Tibial artery (tissue), 4 donors: Measurements from ENCODE around the gene TTR.

Experiments
- DNase-seq, 2 donors: peaks; one replicate each; pipeline ENCODE4 v3.0.0-alpha.2; 2019
- H3K27ac ChIP-seq, 2 donors: fragments of 200-600 bp; sonication (generic) in 1 of 2; 1 replicate in 1 of 2; 2 replicates in 1 of 2; pipeline ENCODE4 v1.5.1; 2018 to 2019; ENCODE audit warnings: mild to moderate bottlenecking in 1 of 2
- H3K27me3 ChIP-seq, 2 donors: fragments of 200-600 bp; sonication (generic) in 1 of 2; one replicate each; pipeline versions ENCODE4 v1.5.1 to v1.6.0; 2016 to 2019
- H3K36me3 ChIP-seq, 3 donors: fragments of 200-600 bp; sonication (generic) in 2 of 3; one replicate each; pipeline ENCODE4 v1.5.1; 2016 to 2019; ENCODE audit warnings: mild to moderate bottlenecking in 2 of 3
- H3K4me1 ChIP-seq, 4 donors: fragments of 200-600 bp; sonication (generic) in 2 of 4; 1 replicate in 3 of 4; 2 replicates in 1 of 4; pipeline ENCODE4 v1.5.1; 2016 to 2019
- H3K4me3 ChIP-seq, 2 donors: fragments of 200-600 bp; sonication (generic) in 1 of 2; 1 replicate in 1 of 2; 2 replicates in 1 of 2; pipeline ENCODE4 v1.5.1; 2018 to 2019; ENCODE audit warnings: mild to moderate bottlenecking in 2 of 2
- H3K9me3 ChIP-seq, 3 donors: fragments of 200-600 bp; sonication (generic) in 1 of 3; one replicate each; pipeline ENCODE4 v1.5.1; 2016 to 2019
- intact Hi-C: fragments of 100-400 bp; cut with DNase I; formaldehyde crosslinking; loops from one replicate; pipeline ENCODE4 v1.15.0; 2023; ENCODE audit warnings: low total_unique reads
- TF ChIP-seq, protein P1 (sequence below), 2 experiments: fragments of 200-600 bp in 1 of 2; fragments of 450-650 bp in 1 of 2; IDR thresholded peaks; one replicate each; pipeline ENCODE4 v1.5.1; 2017 to 2019; ENCODE audit warnings: antibody characterized with exemption in 2 of 2, mild to moderate bottlenecking in 1 of 2, moderate library complexity in 1 of 2

TTR gene

DNA sequence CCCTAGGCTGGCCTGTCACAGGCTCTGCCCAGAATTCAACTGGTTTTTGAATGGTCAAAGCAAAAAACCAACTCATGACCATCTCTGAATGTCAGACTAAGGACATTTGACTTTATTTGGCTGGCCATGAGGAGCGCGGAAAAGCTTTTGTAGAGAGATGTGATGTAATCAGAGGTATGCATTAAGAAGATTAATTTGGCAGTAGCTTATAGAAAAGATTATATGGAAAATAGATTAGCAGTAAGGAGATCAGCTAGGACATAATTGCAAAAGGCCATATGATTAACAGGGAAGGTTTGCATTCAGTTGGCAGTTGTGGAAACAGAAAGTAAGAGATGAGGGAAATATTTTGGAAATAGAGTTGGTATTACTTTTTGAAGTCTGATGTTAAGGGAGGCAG lies 12.3 kb upstream of the TTR start:
- H3K9me3 ChIP-seq = no peaks in the 10 kb centered on the region
- H3K27ac ChIP-seq = no peak overlapping the region
- H3K27me3 ChIP-seq = no peaks in the 10 kb centered on the region
- TF ChIP-seq, protein P1, sequence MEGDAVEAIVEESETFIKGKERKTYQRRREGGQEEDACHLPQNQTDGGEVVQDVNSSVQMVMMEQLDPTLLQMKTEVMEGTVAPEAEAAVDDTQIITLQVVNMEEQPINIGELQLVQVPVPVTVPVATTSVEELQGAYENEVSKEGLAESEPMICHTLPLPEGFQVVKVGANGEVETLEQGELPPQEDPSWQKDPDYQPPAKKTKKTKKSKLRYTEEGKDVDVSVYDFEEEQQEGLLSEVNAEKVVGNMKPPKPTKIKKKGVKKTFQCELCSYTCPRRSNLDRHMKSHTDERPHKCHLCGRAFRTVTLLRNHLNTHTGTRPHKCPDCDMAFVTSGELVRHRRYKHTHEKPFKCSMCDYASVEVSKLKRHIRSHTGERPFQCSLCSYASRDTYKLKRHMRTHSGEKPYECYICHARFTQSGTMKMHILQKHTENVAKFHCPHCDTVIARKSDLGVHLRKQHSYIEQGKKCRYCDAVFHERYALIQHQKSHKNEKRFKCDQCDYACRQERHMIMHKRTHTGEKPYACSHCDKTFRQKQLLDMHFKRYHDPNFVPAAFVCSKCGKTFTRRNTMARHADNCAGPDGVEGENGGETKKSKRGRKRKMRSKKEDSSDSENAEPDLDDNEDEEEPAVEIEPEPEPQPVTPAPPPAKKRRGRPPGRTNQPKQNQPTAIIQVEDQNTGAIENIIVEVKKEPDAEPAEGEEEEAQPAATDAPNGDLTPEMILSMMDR (IDR thresholded peaks at IDR 0.05) = no peak
- H3K36me3 ChIP-seq = no peaks in the 10 kb centered on the region
- intact Hi-C loops = no loop called here
- DNase-seq = no peak
- no peaks in the 10 kb centered on the region for H3K4me1 ChIP-seq
- H3K4me3 ChIP-seq = no peak overlapping the region

DNA sequence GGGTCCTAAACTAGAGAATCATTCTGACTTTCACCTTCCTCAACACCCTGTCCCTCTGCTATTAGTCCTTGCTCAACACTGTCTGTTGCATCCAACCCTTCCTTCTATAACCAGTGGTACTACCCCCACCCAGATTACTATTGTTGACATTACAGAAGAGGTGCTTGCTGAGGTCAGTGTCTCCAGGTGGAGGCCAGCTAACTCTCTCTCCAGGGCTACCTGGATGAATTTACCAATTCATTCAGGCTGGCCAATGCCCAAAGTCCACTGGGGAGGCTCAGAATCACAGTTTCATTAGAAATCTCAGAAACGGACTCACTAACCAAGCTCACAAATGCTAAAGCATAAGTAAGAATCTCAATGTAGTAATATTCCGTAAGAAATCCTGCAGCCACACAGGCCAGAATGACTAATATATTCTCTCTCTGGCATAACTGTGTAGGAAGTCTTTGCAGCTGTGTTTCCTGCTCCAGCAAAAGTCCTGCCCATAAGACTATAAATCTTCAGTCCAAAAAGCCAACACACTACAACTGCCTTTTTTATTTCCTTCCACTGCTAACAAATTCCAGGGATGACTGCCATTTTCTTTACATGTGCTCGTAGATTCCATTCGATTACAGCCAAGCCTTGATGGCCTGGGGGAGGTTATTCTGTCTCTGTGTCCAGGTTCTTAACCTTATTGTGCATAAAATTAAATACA lies 10.0 kb upstream of the TTR start:
- DNase-seq = no peak
- no peaks in the 10 kb centered on the region for H3K36me3 ChIP-seq
- no peaks in the 10 kb centered on the region for H3K27me3 ChIP-seq
- H3K4me3 ChIP-seq = no peak overlapping the region
- TF ChIP-seq, protein P1 (IDR thresholded peaks at IDR 0.05) = no peak
- intact Hi-C loops = no loop called here
- no peak overlapping the region for H3K27ac ChIP-seq
- no peaks in the 10 kb centered on the region for H3K9me3 ChIP-seq
- H3K4me1 ChIP-seq = no peaks in the 10 kb centered on the region

DNA sequence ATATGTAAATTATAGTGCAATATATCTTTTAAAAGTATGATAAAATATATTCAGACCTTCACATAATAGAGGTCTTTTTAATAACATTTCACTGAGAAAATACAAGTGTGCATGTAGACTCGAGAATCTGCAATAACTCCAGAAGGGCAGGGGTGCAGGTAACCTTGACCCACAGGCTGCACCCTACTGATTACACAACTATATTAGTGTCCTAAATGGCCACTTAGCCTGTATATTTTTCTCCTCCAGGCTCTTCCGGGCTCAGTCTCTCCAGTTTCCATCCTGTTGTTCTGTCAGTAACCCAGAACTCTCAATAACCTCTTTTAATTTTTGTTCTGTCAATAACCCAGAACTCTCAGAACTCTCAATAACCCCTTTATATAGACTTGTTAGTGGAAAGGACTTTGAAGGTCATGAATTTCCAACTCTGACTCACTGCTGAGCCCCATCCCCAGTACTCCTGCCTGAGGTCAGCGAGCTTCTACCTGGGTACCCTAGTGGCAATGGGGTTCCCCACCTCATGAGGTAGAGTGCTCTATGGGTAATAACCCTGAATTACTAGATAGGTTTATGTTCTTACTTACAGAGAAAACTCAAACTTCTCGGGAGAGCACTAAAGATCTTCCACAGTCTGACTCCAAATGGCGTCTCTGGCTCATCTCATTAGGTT lies 8.4 kb upstream of the TTR start:
- Histone ChIP-seq H3K9me3 (no peaks in the 10 kb centered on the region), H3K36me3 (no peaks in the 10 kb centered on the region), H3K4me1 (no peaks in the 10 kb centered on the region), H3K4me3 (no peak overlapping the region), H3K27me3 (no peaks in the 10 kb centered on the region), H3K27ac (no peak overlapping the region)
- DNase-seq = no peak
- intact Hi-C loops = no loop called here
- TF ChIP-seq, protein P1 (IDR thresholded peaks at IDR 0.05) = no peak

DNA sequence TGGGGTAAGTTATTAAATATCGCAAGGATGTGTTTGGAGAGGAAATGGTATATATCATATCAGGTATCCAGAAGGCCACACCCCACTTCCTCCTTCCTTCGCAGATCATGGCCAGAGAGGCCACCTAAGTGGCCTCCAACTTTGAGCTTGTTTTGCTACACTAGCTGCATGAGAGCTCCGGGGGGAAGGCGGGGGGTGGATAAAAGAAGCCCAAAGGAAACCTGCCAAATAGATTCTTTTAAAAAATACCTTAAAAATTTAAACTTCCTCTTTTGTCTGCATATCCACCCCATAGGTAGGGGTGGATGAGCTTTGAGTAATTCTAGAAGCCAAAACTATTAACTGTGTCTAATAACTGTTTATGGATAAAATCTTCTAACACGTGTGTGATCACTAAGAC lies 5.7 kb upstream of the TTR start:
- no peak for DNase-seq
- Histone ChIP-seq H3K27ac (no peak overlapping the region), H3K4me1 (no peaks in the 10 kb centered on the region), H3K9me3 (no peaks in the 10 kb centered on the region), H3K4me3 (no peak overlapping the region), H3K27me3 (no peaks in the 10 kb centered on the region), H3K36me3 (no peaks in the 10 kb centered on the region)
- intact Hi-C loops = no loop called here
- TF ChIP-seq, protein P1 (IDR thresholded peaks at IDR 0.05) = no peak

DNA sequence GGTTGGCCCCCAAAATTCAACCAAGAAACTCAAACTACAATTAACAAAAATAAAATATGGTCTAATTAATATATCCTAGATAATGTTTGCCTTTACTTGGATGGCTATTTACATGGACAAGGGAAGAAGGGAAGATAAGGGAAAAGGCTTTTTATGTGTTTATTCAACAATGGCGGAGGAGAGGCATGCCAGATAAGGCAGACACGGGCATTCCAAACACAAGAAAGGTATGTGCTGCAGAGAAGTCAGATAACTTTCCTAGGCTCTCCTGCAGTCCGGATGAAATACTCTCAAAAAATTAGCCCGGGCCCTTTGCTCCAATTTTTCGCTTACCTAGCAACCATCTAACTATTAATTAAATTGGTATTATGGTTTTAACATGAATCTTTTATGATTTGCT lies 5.1 kb upstream of the TTR start:
- H3K27me3 ChIP-seq = no peaks in the 10 kb centered on the region
- H3K4me1 ChIP-seq = no peaks in the 10 kb centered on the region
- no peak overlapping the region for H3K4me3 ChIP-seq
- no peak overlapping the region for H3K27ac ChIP-seq
- TF ChIP-seq, protein P1 (IDR thresholded peaks at IDR 0.05) = no peak
- no peaks in the 10 kb centered on the region for H3K36me3 ChIP-seq
- no peak for DNase-seq
- no peaks in the 10 kb centered on the region for H3K9me3 ChIP-seq
- intact Hi-C loops = no loop called here
